ENCODE results near the gene ADAM12.
A peak's percentile ranks its signal among the peaks of the same experiment; 100 is the strongest.
"Not testable (repeated sequence)": the region's sequence is repeated elsewhere in the genome, so short reads cannot be mapped to it uniquely, and the experiment has no call there.

The ADAM12 gene

GRCh38 chr10:126057494-126057893 is 330.8 kb downstream of the ADAM12 start:
- TF ChIP-seq, protein P1, sequence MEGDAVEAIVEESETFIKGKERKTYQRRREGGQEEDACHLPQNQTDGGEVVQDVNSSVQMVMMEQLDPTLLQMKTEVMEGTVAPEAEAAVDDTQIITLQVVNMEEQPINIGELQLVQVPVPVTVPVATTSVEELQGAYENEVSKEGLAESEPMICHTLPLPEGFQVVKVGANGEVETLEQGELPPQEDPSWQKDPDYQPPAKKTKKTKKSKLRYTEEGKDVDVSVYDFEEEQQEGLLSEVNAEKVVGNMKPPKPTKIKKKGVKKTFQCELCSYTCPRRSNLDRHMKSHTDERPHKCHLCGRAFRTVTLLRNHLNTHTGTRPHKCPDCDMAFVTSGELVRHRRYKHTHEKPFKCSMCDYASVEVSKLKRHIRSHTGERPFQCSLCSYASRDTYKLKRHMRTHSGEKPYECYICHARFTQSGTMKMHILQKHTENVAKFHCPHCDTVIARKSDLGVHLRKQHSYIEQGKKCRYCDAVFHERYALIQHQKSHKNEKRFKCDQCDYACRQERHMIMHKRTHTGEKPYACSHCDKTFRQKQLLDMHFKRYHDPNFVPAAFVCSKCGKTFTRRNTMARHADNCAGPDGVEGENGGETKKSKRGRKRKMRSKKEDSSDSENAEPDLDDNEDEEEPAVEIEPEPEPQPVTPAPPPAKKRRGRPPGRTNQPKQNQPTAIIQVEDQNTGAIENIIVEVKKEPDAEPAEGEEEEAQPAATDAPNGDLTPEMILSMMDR (IDR thresholded peaks at IDR 0.05; ENCODE audit: control extremely low read depth, extremely low read depth, low read depth, missing control alignments), result no peak
- POLR2A ChIA-PET, result no interaction called here
- CTCF ChIA-PET, result no interaction called here
- DNase-seq (ENCODE audit: extremely low spot score), result no peak

DNA sequence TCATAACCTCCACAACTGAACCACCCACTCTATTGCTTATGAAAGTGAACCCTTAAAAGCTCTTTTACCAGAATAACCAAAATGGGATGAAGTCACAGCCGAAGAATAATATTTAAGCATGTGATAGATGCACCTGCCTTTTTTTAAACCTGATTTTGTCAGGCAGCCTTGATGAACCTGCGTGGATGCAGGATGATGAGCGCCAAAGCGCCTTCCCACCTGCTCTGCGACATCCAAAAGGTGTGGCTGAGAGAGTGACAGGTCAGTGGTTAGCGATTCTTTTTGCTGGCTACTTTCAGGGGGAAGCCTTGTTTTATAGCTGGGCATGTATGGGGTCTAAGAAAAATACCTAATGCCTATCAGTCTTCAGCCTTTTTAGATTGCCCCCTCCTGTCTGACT is 334.1 kb downstream of the ADAM12 start:
- ChIA-PET POLR2A (no interaction called here), CTCF (no interaction called here)

GRCh38 chr10:126052171-126052570 is 336.1 kb downstream of the ADAM12 start:
- CTCF ChIA-PET, result interaction anchor here (0.6 to 0.7 kb wide), 2 partner anchors 10 to 206 kb away, joined by 3 read pairs; no protein-coding TSS in a partner anchor
- POLR2A ChIA-PET, result no interaction called here
- TF ChIP-seq, protein P1 (IDR thresholded peaks at IDR 0.05; ENCODE audit: control extremely low read depth, extremely low read depth, low read depth, missing control alignments), result no peak
- no peak for DNase-seq (ENCODE audit: extremely low spot score)

More for the DNA sequence above, 334.1 kb downstream of the ADAM12 start:
- DNase-seq (ENCODE audit: extremely low spot score), result no peak
- TF ChIP-seq, protein P1 (IDR thresholded peaks at IDR 0.05; ENCODE audit: control extremely low read depth, extremely low read depth, low read depth, missing control alignments), result no peak

DNA sequence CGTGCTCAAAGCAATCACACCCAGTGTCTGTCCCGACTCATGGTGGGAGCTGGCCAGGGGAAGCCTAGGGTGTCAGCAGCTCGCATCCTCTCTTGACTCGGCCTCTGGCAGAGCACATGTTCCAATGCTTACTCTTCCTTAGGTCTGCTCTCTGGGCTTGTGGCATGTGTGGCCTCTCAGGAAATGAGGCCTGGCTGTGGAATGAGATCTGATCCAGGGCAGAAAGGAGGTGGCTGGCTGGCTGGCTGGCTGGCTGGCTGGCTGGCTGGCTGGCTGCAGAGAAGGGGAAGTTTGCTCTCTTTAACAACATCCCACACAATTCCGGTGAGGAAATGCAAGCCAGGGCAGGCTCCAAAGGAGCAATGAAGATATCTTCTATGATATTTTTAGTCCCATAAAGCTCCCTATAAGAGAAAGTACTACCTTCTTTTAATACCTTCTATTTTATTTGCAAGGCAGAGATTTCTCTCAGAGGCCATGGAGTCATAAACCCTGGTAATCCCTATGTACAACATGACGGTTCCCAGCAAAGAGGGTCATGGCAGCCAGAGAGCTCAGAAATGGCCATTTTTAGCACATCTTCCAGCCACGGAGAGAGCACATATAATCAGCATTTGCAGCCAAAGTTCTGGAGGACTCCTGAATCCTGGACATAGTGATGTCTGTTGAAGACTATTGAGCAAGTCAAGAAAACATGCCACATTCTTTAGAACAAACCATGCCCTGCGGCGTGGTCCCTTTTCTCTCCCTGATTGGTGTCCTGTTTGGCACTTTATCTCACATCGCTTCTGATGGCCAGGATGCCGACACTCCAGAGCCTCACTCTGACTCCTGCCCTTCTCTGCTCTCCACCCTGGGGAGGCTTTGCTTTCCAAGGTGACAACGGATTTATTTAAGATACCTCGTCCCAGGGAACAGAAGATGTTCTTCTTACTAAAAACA is 338.2 kb downstream of the ADAM12 start:
- DNase-seq (ENCODE audit: extremely low spot score), result peak; percentile 5
- TF ChIP-seq, protein P1 (IDR thresholded peaks at IDR 0.05; ENCODE audit: control extremely low read depth, extremely low read depth, low read depth, missing control alignments), result no peak
- POLR2A ChIA-PET, result no interaction called here
- CTCF ChIA-PET, result interaction anchor here (1.4 kb wide), 1 partner anchor 19 kb away, joined by 3 read pairs; no protein-coding TSS in a partner anchor

DNA sequence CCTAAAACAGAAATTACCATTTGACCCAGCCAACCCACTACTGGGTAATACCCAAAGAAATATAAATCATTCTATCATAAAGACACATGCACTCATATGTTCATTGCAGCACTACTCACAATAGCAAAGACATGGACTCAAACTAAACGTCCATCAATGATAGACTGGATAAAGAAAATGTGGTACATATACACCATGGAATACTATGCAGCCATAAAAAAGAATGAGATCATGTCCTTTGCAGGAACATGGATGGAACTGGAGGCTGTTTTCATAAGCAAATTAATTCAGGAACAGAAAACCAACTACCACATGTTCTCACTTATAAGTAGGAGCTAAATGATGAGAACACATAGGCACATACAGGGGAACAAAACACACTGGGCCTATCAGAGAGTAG is 340.5 kb downstream of the ADAM12 start:
- POLR2A ChIA-PET, CTCF ChIA-PET: not testable (repeated sequence)

GRCh38 chr10:126046831-126047230 is 341.4 kb downstream of the ADAM12 start:
- ChIA-PET POLR2A (no interaction called here), CTCF (no interaction called here)
- TF ChIP-seq, protein P1 (IDR thresholded peaks at IDR 0.05; ENCODE audit: control extremely low read depth, extremely low read depth, low read depth, missing control alignments), result no peak
- DNase-seq (ENCODE audit: extremely low spot score), result no peak

More for the DNA sequence above, 340.5 kb downstream of the ADAM12 start:
- not testable (repeated sequence) for DNase-seq (ENCODE audit: extremely low spot score)

GRCh38 chr10:126045861-126046260 is 342.4 kb downstream of the ADAM12 start:
- ChIA-PET POLR2A (no interaction called here), CTCF (no interaction called here)
- no peak for DNase-seq (ENCODE audit: extremely low spot score)
- TF ChIP-seq, protein P1 (IDR thresholded peaks at IDR 0.05; ENCODE audit: control extremely low read depth, extremely low read depth, low read depth, missing control alignments), result no peak
